SU-DHL-6 (cell line): ENCODE data around the gene STX10.
"Not testable (repeated sequence)": the region's sequence is repeated elsewhere in the genome, so short reads cannot be mapped to it uniquely, and the experiment has no call there.

ENCODE experiments used
- H2AFZ ChIP-seq: fragments of 200-600 bp; sonication (generic); 2 replicates; pipeline ENCODE4 v1.6.1; 2014; ENCODE audit warnings: low read depth, mild to moderate bottlenecking, moderate library complexity, mixed read lengths, antibody characterized with exemption, low read length; ENCODE audit not compliant: severe bottlenecking
- H3F3A ChIP-seq: fragments of 200-600 bp; shearing (Covaris generic); 2 replicates; pipeline ENCODE4 v1.6.0; 2016; ENCODE audit warnings: antibody characterized with exemption, mild to moderate bottlenecking; ENCODE audit not compliant: insufficient read depth
- H3K27ac ChIP-seq: fragments of 200-600 bp; sonication (generic); 2 replicates; pipeline ENCODE4 v1.5.1; 2016; ENCODE audit warnings: low read depth, mild to moderate bottlenecking, low read length, moderate library complexity, mixed read lengths
- H3K27me3 ChIP-seq: fragments of 200-600 bp; sonication (generic), shearing (Covaris generic); 2 replicates; pipeline ENCODE4 v1.6.0; 2014; ENCODE audit warnings: mild to moderate bottlenecking, low read length
- H3K36me3 ChIP-seq: fragments of 200-600 bp; sonication (generic); 2 replicates; pipeline ENCODE4 v1.6.1; 2014; ENCODE audit warnings: mild to moderate bottlenecking, low read length, mixed read lengths
- H3K4me2 ChIP-seq: fragments of 300-600, 200-600 bp; shearing (Covaris generic), sonication (generic); 2 replicates; pipeline ENCODE4 v1.6.0; 2014; ENCODE audit warnings: low read length, low read depth, mild to moderate bottlenecking; ENCODE audit not compliant: poor library complexity, severe bottlenecking
- H3K4me3 ChIP-seq: fragments of 200-600 bp; sonication (generic); 2 replicates; pipeline ENCODE4 v1.5.1; 2014; ENCODE audit warnings: antibody characterized with exemption, low read length, mild to moderate bottlenecking, mixed read lengths; ENCODE audit not compliant: insufficient read depth, poor library complexity, severe bottlenecking
- H3K79me2 ChIP-seq: fragments of 200-600 bp; sonication (generic); 2 replicates; pipeline ENCODE4 v1.6.1; 2014; ENCODE audit warnings: mild to moderate bottlenecking, low read length, moderate library complexity; ENCODE audit not compliant: insufficient read depth
- H3K9ac ChIP-seq: fragments of 200-600 bp; sonication (generic); 2 replicates; pipeline ENCODE4 v1.7.0; 2014; ENCODE audit warnings: mild to moderate bottlenecking, low read length
- H3K9me2 ChIP-seq: fragments of 200-600 bp; sonication (generic); replicated peaks from 2 replicates; pipeline ENCODE4 v1.6.1; 2014; ENCODE audit warnings: low read length; ENCODE audit not compliant: insufficient read depth
- H3K9me3 ChIP-seq: fragments of 200-600 bp; sonication (generic); 2 replicates; pipeline ENCODE4 v1.6.1; 2014; ENCODE audit warnings: low read length, mixed read lengths; ENCODE audit not compliant: insufficient read depth
- H4K20me1 ChIP-seq: fragments of 200-600 bp; sonication (generic); 2 replicates; pipeline ENCODE4 v1.6.1; 2014; ENCODE audit warnings: low read depth, mild to moderate bottlenecking, antibody characterized with exemption, low read length, moderate library complexity, mixed read lengths
- EZH2phosphoT487 ChIP-seq: fragments of 200-600 bp; sonication (generic), shearing (Covaris generic); conservative IDR thresholded peaks from 2 replicates; pipeline ENCODE4 v1.6.1; 2018; ENCODE audit warnings: mild to moderate bottlenecking, antibody characterized with exemption, low read length, moderate library complexity, mixed read lengths
- TF ChIP-seq, protein P1 (sequence below): fragments of 200-600 bp; sonication (generic); IDR thresholded peaks from one replicate; pipeline ENCODE4 v1.5.1; 2017; ENCODE audit warnings: antibody characterized with exemption, mild to moderate bottlenecking, low read length, moderate library complexity; ENCODE audit not compliant: insufficient read depth, poor library complexity, severe bottlenecking

The STX10 gene

GRCh38 chr19:13169769-13170168 lies 19.6 kb upstream of the STX10 start:
- no peak overlapping the region for H3K4me2 ChIP-seq
- TF ChIP-seq EZH2phosphoT487: no peak
- TF ChIP-seq, protein P1, sequence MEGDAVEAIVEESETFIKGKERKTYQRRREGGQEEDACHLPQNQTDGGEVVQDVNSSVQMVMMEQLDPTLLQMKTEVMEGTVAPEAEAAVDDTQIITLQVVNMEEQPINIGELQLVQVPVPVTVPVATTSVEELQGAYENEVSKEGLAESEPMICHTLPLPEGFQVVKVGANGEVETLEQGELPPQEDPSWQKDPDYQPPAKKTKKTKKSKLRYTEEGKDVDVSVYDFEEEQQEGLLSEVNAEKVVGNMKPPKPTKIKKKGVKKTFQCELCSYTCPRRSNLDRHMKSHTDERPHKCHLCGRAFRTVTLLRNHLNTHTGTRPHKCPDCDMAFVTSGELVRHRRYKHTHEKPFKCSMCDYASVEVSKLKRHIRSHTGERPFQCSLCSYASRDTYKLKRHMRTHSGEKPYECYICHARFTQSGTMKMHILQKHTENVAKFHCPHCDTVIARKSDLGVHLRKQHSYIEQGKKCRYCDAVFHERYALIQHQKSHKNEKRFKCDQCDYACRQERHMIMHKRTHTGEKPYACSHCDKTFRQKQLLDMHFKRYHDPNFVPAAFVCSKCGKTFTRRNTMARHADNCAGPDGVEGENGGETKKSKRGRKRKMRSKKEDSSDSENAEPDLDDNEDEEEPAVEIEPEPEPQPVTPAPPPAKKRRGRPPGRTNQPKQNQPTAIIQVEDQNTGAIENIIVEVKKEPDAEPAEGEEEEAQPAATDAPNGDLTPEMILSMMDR: no peak
- no peak overlapping the region for H3K27ac ChIP-seq

GRCh38 chr19:13166151-13166550 lies 16.0 kb upstream of the STX10 start:
- H3K27me3 ChIP-seq, H3K9ac ChIP-seq, H2AFZ ChIP-seq, H3K36me3 ChIP-seq, H3K4me3 ChIP-seq, H3K4me2 ChIP-seq, H3K27ac ChIP-seq, H3K9me2 ChIP-seq, H3K79me2 ChIP-seq, H4K20me1 ChIP-seq, H3K9me3 ChIP-seq: not testable (repeated sequence)
- peaks cover 22% of the 10 kb centered on the region for H3F3A ChIP-seq

More at GRCh38 chr19:13169769-13170168, 19.6 kb upstream of the STX10 start:
- Histone ChIP-seq H2AFZ (no peak overlapping the region), H4K20me1 (no peaks in the 10 kb centered on the region), H3K36me3 (no peaks in the 10 kb centered on the region), H3F3A (peaks cover 9% of the 10 kb centered on the region; the same call in 1 of the 2 replicates), H3K79me2 (no peaks in the 10 kb centered on the region), H3K4me3 (no peak overlapping the region), H3K9me2 (no peaks in the 10 kb centered on the region), H3K9ac (no peak overlapping the region), H3K9me3 (no peaks in the 10 kb centered on the region), H3K27me3 (no peaks in the 10 kb centered on the region)

DNA sequence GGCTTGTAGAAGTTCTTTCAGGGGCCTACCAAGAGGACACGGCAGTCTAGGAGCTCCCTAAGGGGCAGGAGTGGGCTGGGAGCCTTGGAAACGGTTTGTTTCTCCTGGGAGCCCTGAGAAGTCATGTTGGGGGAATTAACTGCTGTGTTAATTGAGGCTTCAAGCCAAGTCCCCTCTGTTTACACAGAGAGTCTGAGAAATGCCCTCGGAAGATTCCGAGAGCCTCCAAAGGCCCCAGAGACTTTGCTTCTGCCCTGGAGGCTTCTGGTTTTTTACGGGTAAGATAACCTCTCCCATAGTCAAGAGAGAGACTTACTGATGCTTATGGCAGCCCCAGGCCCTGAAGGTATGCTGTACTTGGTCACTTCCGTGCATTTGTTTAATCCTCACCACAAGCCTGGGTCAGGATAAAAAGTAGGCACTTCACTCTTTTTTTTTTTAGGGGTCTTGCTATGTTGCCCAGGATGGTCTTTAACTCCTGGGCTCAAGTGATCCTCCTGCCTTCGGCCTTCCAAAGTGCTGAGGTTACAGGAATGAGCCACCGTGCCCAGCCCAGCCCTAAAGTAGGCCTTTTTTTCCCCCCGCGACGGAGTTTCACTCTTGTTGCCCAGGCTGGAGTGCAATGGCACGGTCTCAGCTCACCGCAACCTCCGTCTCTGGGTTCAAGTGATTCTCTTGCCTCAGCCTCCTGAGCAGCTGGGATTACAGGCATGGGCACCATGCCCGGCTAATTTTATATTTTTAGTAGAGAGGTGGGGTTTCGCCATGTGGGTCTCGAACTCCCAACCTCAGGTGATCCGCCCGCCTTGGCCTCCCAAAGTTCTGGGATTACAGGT lies 15.2 kb upstream of the STX10 start:
- no peak overlapping the region for H3K4me2 ChIP-seq
- no peaks in the 10 kb centered on the region for H3K79me2 ChIP-seq
- H3K27ac ChIP-seq: no peak overlapping the region
- no peaks in the 10 kb centered on the region for H3K36me3 ChIP-seq
- H3K9me2 ChIP-seq: no peaks in the 10 kb centered on the region
- no peak overlapping the region for H3K9ac ChIP-seq
- H3K27me3 ChIP-seq: no peaks in the 10 kb centered on the region
- peaks cover 22% of the 10 kb centered on the region for H3F3A ChIP-seq
- no peak overlapping the region for H2AFZ ChIP-seq
- no peaks in the 10 kb centered on the region for H3K9me3 ChIP-seq
- no peaks in the 10 kb centered on the region for H4K20me1 ChIP-seq
- TF ChIP-seq, protein P1: no peak
- no peak for TF ChIP-seq EZH2phosphoT487
- no peak overlapping the region for H3K4me3 ChIP-seq
